ENCODE results near the gene ZNF766.
A peak's percentile ranks its signal among the peaks of the same experiment; 100 is the strongest.
"Not testable (repeated sequence)": the region's sequence is repeated elsewhere in the genome, so short reads cannot be mapped to it uniquely, and the experiment has no call there.

ZNF766 gene

GRCh38 chr19:52269338-52270261 lies at the start of gene ZNF766:
Gene ZNF766, plus strand, starts transcription at chr19:52269587. Its CDS starts 27 bp downstream, at chr19:52269614.
- peak; percentile 94 for DNase-seq (ENCODE audit: low spot score)

GRCh38 chr19:52219611-52220010 lies 49.8 kb upstream of the ZNF766 start:
- DNase-seq (ENCODE audit: low spot score): no peak

GRCh38 chr19:52221031-52221430 lies 48.4 kb upstream of the ZNF766 start:
- DNase-seq (ENCODE audit: low spot score): no peak

GRCh38 chr19:52221831-52222375 lies 47.5 kb upstream of the ZNF766 start:
- no peak for DNase-seq (ENCODE audit: low spot score)

GRCh38 chr19:52224211-52224610 lies 45.2 kb upstream of the ZNF766 start:
- no peak for DNase-seq (ENCODE audit: low spot score)

- no peak for DNase-seq (ENCODE audit: low spot score)
These were observed 42.7 kb upstream of the ZNF766 start for GRCh38 chr19:52226652-52227051.

- DNase-seq (ENCODE audit: low spot score): no peak
These were observed 42.0 kb upstream of the ZNF766 start for GRCh38 chr19:52227196-52227940.

GRCh38 chr19:52227980-52228379 lies 41.4 kb upstream of the ZNF766 start:
- DNase-seq (ENCODE audit: low spot score): no peak

GRCh38 chr19:52229524-52229923 lies 39.9 kb upstream of the ZNF766 start:
- DNase-seq (ENCODE audit: low spot score): no peak

GRCh38 chr19:52230685-52231084 lies 38.7 kb upstream of the ZNF766 start:
- no peak for DNase-seq (ENCODE audit: low spot score)

- no peak for DNase-seq (ENCODE audit: low spot score)
These were observed 38.1 kb upstream of the ZNF766 start for GRCh38 chr19:52231154-52231910.

GRCh38 chr19:52234406-52234805 lies 35.0 kb upstream of the ZNF766 start:
- DNase-seq (ENCODE audit: low spot score): no peak

GRCh38 chr19:52237197-52237596 lies 32.2 kb upstream of the ZNF766 start:
- no peak for DNase-seq (ENCODE audit: low spot score)

- peak; percentile 47 for DNase-seq (ENCODE audit: low spot score)
These were observed 31.5 kb upstream of the ZNF766 start for GRCh38 chr19:52237771-52238400.

GRCh38 chr19:52244021-52244420 lies 25.4 kb upstream of the ZNF766 start:
- no peak for DNase-seq (ENCODE audit: low spot score)

- peak; percentile 39 for DNase-seq (ENCODE audit: low spot score)
These were observed 21.1 kb upstream of the ZNF766 start for GRCh38 chr19:52248241-52248640.

GRCh38 chr19:52258426-52258825 lies 11.0 kb upstream of the ZNF766 start:
- no peak for DNase-seq (ENCODE audit: low spot score)

- not testable (repeated sequence) for DNase-seq (ENCODE audit: low spot score)
These were observed 3.8 kb upstream of the ZNF766 start for GRCh38 chr19:52265556-52265955.

- DNase-seq (ENCODE audit: low spot score): no peak
These were observed 989 bp downstream of the ZNF766 start for GRCh38 chr19:52270266-52270885.

GRCh38 chr19:52273301-52273700 lies 3.9 kb downstream of the ZNF766 start:
- no peak for DNase-seq (ENCODE audit: low spot score)

GRCh38 chr19:52274191-52274590 lies 4.8 kb downstream of the ZNF766 start:
- no peak for DNase-seq (ENCODE audit: low spot score)
